ENCODE results near the gene MAP3K3.

DNA sequence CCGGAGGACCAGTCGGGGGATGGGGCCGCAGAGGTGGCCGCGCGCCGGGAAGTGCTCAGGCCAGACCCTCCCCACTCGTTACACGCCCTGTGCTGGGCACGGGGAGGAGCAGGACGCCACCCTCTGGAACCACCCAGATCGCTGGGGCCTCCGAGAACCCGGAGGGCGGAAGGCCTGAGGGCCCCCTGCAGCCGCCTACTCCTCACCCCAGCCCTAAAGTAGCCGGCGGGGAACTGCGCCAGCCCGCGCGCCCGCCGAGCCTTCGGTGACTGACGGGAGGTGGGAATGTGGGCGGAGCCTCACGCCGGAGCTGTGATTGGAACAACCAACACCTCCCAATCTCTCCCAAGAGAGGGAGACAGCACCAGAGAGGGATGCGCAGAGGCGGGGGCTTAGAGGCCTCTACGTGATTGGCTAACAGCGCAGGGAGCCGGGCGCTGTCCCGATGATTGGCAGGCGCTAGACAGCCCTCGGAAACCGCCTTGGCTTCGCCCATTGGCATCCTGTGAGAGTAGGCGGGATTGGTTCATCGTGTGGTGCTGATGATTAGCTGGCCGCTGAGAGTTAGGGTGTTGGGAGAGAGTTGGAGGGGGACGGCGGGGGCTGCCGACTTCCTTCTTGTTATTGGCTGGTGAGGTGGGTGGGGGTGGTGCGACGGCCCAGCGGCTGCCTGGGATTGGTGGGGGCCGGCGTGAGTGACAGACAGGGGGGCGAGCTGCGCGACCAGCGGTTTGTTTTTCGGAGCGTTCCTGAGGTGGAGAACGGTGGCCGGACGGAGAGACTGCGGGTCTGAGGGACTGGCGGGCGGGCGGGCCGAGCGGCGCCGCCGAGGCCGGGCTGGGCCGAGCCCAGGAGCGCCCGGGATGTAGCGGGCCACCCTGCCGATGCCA, at the start of gene MAP3K3:
- TF ChIP-seq, protein P1, sequence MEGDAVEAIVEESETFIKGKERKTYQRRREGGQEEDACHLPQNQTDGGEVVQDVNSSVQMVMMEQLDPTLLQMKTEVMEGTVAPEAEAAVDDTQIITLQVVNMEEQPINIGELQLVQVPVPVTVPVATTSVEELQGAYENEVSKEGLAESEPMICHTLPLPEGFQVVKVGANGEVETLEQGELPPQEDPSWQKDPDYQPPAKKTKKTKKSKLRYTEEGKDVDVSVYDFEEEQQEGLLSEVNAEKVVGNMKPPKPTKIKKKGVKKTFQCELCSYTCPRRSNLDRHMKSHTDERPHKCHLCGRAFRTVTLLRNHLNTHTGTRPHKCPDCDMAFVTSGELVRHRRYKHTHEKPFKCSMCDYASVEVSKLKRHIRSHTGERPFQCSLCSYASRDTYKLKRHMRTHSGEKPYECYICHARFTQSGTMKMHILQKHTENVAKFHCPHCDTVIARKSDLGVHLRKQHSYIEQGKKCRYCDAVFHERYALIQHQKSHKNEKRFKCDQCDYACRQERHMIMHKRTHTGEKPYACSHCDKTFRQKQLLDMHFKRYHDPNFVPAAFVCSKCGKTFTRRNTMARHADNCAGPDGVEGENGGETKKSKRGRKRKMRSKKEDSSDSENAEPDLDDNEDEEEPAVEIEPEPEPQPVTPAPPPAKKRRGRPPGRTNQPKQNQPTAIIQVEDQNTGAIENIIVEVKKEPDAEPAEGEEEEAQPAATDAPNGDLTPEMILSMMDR (conservative IDR thresholded peaks at IDR 0.05) = no peak; the same call in 1 of the 2 replicates
- no peak for TF ChIP-seq EZH2 (IDR thresholded peaks at IDR 0.05; ENCODE audit: low read depth)
